Ureter (tissue), 1 donor: Measurements from ENCODE around the gene FBXW4. TPM values are rescaled to one million over a fixed set of nuclear protein-coding genes. Genes with fewer than 3 reads are reported as not detected.

Source experiments
- DNase-seq: peaks from one replicate; pipeline ENCODE4 v3.0.0-alpha.2; 2020; ENCODE audit warnings: low spot score
- total RNA-seq: library from RNA; stranded (reverse); gene quantifications from one replicate; pipeline ENCODE4 v1.2.4, GENCODE V29; 2023
- donor health status: DM: yes; HTN: yes; CAD: no.

Gene FBXW4
- total RNA-seq, 1 donor from 2014 or later: 94.5 TPM

DNA sequence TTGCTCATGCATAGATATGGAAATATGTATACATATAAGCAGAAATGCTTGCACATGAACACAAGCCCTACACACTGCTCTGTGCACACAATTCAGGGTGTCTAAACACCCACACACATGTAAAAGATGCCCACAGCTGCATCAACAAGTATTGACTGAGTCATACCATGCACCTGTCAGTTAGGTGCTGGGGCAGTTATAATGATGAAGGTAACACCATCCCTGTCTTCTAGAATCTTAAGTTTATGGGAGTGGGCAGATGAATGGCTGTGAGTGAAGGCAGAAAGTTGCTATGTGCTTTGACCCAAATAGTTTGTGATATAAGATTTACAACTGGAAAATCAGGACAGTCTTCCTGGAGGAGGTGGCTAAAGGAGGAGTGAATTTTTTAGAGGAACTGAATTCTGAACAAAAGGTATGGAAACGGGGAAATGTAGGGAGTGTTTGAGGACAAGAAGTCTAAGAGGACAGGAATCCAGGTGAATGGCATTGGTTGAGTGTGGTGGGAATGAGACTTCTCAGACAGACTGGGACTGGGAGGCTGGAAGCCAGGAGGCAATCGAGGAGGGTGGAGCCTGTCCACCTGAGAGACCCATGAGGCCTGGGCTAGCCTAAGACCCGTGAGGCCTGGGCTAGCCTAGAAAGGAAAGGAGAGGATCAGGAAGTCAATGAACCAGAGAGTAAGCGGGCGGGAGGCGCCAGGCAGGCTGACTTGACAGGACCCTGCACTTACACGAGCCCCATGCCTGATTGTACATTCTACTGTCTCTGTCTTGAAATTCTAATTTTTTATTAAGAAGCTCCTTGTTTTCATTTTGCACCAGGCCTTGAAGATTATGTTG, 127.6 kb downstream of the FBXW4 start:
- DNase-seq: no peak

DNA sequence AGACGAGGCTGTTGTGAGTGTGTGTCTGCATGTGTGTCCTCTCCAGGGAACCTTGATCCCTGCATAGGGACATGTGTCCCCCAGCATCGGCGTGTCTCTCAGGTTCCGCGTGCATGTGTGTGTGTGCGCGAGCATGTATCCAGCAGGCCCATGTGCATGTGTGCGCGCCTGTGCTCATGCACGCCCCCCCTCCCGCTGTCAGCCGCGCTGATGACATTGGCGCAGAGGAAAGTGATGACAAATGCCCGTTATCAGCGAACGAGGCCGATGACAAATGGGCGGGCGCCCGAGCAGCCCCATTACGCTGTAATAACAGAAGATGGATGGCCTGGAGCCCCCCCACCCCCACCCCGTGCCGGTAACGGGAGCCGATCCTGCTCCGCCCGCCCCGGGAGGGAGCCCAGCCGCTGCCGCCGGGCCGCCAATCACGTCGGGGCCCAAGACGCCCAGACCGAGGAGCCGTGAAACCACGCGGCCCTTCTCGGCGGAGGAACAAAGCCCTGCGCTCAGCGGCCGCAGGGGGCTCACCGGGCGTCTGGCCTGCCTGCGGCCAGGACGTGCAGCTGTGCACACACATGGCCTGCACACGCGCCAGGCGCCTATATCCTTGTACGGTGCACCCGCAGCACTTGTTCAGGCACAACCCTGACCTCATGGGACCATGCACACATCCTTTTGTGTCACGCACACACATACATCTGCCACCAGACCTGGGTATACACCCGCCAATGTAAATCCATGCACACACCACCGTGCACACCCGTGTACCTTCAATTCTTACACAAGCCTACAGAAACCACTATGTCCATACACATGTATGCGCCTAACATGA, 128.4 kb downstream of the FBXW4 start:
- DNase-seq: no peak

DNA sequence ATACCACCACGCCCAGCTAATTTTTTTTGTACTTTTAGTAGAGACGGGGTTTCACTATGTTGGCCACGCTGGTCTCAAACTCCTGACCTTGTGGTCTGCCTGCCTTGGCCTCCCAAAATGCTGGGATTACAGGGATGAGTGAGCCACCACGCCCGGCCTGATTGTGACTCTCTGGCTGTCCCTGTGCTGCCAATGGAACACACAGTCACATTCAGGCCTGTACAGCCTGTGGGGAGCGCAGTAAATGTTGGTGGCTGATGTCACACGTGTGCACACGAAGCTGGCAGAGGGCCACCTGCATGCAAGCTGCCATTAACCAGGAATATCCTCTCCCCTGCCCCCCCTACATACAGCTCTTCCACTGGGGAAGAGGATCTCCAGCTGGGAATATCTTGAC, 129.0 kb downstream of the FBXW4 start:
- no peak for DNase-seq

DNA sequence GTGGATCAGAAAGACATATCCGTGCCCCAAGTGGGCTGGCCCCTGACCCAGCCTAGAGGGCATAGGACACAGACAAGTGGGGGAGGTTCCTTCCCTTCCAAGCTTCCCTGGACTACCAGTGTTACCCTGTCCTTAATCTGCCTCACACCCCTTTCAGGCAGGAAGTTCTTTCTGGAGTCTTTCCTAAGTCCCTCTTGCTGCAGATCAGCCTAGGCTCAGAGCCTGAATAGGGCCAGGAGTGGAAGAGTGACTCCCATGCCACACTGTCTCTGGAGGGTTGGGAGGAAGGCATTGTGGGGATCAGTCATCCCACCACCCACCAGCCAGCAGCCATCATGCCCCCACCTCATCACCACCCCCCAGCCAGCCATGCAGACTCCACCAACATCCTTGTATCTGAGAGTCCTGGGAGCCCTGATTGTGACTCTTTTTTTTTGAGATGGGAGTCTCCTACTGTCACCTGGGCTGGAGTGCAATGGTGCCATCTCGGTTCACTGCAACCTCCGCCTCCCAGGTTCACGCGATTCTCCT, 129.5 kb downstream of the FBXW4 start:
- DNase-seq: peak; percentile 31

DNA sequence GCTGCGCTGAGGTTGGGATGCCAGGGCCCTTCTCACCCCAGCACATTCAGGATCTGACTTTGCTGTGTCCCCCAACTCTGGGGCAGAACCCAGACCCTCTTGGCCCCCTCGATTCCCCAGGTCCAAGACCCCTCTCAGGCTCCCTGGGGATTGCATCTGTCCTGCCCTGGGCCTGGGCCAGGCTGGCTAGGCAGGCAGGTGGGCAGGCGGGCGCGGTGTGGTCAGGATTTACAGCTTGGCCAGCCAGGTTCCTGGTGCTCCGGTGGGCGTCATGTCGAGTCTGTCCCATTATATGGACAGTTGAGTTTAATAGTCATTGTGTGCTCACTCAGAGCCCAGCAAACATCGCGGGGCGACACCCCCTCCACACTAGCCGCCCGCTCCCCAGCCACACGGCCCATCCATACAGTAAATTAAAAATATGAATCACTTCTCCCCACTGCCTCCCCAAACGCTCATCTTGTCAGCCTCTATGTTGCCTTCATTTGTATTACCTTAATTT, 130.4 kb downstream of the FBXW4 start:
- peak; percentile 34 for DNase-seq

DNA sequence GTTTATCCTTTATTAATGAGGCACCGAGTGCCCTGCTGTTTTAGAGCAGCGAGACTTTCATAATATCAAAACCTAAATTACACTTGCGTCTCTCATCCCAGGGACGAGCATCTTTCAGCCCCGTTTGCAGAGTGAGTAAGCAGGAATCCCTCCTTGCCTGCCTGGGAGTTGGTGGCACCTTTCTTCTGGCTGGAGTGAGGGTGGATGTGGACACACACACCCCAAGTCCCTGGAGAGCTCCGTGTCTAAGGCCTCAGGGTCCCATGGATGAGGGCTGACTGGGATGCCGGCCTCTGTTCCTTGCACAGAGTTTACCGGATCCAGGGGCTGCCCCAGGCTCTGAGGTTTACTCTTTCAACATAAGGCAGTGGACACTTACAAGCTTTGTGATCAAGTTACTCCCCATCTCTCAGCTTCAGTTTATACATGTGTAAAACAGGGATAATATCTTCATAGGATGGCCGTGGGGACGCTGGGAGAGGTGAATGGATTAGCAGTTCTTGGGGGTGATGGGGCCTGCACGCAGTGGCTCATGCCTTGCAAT, 131.4 kb downstream of the FBXW4 start:
- peak; percentile 29 for DNase-seq

DNA sequence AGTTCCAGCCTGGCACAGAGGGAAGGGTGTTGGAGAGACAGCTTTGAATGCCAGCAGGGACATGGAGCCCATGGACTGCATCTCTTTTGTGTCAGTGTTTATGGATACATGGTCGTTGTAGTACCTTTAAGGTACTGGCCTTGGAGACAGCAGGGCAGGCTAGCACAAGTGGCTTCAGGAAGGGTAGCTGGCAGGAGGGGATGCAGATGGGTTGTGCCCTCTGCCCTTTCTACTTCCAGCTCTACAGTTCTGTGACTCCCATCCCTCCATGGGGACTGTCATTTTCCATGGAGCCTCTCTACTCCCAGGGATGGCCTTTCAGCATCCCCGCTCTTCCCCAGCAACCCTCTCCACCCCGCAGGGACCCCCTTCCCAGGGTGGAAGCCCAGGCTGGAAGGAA, 132.0 kb downstream of the FBXW4 start:
- DNase-seq: no peak

DNA sequence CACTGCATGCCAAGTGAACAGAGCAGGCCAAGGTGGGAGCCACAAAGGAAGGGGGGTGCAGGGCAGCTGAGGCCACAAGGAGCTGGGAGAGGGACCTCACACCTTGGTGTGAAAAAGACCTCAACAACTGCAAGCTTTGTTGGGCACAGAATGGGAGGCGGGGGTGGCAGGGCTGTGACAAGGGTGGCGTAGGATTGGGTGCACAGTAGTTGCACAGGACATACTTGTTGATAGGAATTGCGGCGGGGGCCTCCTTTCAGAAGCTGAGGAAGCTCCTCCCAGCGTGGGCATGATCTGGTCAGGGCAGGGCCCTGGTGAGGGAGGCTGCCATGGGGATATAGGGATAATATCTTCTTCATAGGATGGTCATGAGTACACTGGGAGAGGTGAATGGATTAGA, 132.7 kb downstream of the FBXW4 start:
- no peak for DNase-seq

DNA sequence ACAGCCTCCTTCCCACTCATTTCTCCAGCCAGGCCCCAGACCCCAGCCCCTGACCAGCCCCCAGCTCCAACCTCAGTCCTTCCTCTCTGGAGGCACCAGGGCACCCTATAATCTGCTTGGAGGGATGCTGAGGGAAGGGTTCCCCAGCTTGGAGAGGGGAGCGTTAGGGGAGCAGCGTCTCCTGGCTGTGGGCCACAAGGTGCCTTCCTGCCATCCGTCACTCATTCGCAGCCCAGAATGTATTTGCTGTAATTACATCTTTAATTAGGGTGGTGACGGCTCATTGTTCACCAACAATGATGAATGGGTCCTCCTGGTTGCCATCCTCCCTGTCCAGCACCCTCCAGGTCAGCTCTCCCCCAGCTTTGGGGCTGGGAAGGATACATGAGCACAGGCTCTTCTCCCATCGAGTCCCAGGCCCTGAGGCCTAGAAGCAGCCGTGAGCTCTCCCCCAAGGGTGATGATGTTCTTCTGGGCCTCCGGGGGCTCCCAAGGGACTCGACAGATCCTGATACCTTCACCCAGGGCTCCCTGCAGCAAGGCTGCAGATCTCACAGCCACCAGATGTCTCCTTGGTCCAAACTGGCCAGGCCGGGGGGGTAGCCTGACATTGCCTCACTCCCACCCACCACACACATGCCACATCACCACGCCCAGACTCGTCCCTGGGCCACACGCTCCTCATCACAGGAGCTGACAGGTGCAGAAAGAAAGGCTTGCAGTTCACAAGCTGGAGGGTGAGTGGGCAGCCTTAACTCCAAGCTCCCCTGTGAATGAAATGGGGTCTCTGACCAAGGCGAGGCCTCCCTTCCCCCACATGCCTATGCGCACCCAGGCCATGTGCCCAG, 133.7 kb downstream of the FBXW4 start:
- DNase-seq: no peak

Other genes starting within 250 kb of the FBXW4 start
- 35.9 TPM for gene POLL, start 106.9 kb downstream of the FBXW4 start, total RNA-seq
- gene DPCD, start 106.8 kb downstream of the FBXW4 start, total RNA-seq: 18.0 TPM
- gene FGF8, start 80.9 kb upstream of the FBXW4 start, total RNA-seq: not detected
- 45.7 TPM for gene NPM3, start 88.3 kb upstream of the FBXW4 start, total RNA-seq
- 193 TPM for gene OGA, start 123.3 kb upstream of the FBXW4 start, total RNA-seq
- 5.7 TPM for gene KCNIP2, start 148.6 kb upstream of the FBXW4 start, total RNA-seq